Endothelial cell of umbilical vein (primary cell): Measurements from ENCODE around the gene CFI. TPM values are rescaled to one million over a fixed set of nuclear protein-coding genes. Genes with fewer than 3 reads are reported as not detected.

ENCODE experiments used
- BruUV-seq: library from RNA; stranded (reverse); fragments of 400-500 nt; replicated peaks from 2 replicates; lab custom pipeline; 2021; lab: Mats Ljungman, UMichigan
- CTCF ChIA-PET: fragments of 300-600, 350-600 bp; sonication (Branson Sonifier 250); formaldehyde crosslinking; loops from one replicate; lab custom pipeline; 2021; ENCODE audit warnings: antibody characterized with exemption, inconsistent platforms; lab: Charles Lee
- POLR2A ChIA-PET: fragments of 300-600, 350-600 bp; sonication (Branson Sonifier 250); formaldehyde crosslinking; loops from one replicate; lab custom pipeline; 2021; ENCODE audit warnings: antibody characterized with exemption, inconsistent platforms; lab: Charles Lee
- DNase-seq: peaks from one replicate; pipeline ENCODE4 v3.0.0-alpha.2; 2011; ENCODE audit warnings: low read depth, low spot score
- FAIRE-seq: peaks from 2 replicates; lab custom pipeline; 2011; peaks lifted over from hg19 to GRCh38; lab: Jason Lieb, UNC
- H2AFZ ChIP-seq: 2 replicates; pipeline ENCODE4 v1.6.0; 2012; ENCODE audit warnings: low read depth, low read length, control low read depth, inconsistent platforms
- H3K27ac ChIP-seq: 2 replicates; pipeline ENCODE4 v1.5.1; 2011; ENCODE audit warnings: low read depth, mild to moderate bottlenecking, control low read depth, low read length, moderate library complexity; ENCODE audit not compliant: insufficient read depth
- H3K27me3 ChIP-seq, 2 experiments: 2 replicates each; pipeline versions ENCODE4 v1.6.0 to v1.6.1; 2011; ENCODE audit warnings: low read length in 2 of 2, mixed read lengths in 1 of 2; ENCODE audit not compliant: control insufficient read depth in 2 of 2, insufficient read depth in 2 of 2
- H3K36me3 ChIP-seq, 2 experiments: 2 replicates in 1 of 2; 3 replicates in 1 of 2; pipeline ENCODE4 v1.5.1; 2011; ENCODE audit warnings: low read length in 2 of 2, mild to moderate bottlenecking in 1 of 2, moderate library complexity in 1 of 2; ENCODE audit not compliant: control insufficient read depth in 2 of 2, insufficient read depth in 2 of 2; ENCODE audit errors: extremely low read depth in 1 of 2
- H3K4me1 ChIP-seq: 3 replicates; pipeline ENCODE4 v1.5.1; 2011; ENCODE audit warnings: mild to moderate bottlenecking, low read length; ENCODE audit not compliant: control insufficient read depth, insufficient read depth; ENCODE audit errors: extremely low read depth
- H3K4me2 ChIP-seq: 2 replicates; pipeline ENCODE4 v1.6.1; 2011; ENCODE audit warnings: low read length, control low read depth, mixed read lengths; ENCODE audit not compliant: insufficient read depth
- H3K4me3 ChIP-seq, 3 experiments: fragments of 200-600 bp in 1 of 3; sonication (generic), shearing (Covaris generic) in 1 of 3; replicated peaks in 1 of 3; 2 replicates each; pipeline ENCODE4 v1.5.1; 2011 to 2016; ENCODE audit warnings: control low read depth in 3 of 3, low read length in 3 of 3, mild to moderate bottlenecking in 2 of 3, inconsistent platforms in 1 of 3, low read depth in 1 of 3, moderate library complexity in 1 of 3; ENCODE audit not compliant: insufficient read depth in 1 of 3
- H3K79me2 ChIP-seq: 2 replicates; pipeline ENCODE4 v1.6.0; 2012; ENCODE audit warnings: low read length, inconsistent platforms; ENCODE audit not compliant: control insufficient read depth, insufficient read depth
- H3K9ac ChIP-seq: replicated peaks from 2 replicates; pipeline ENCODE3; 2011; ENCODE audit warnings: low read length, control low read depth; ENCODE audit not compliant: insufficient read depth; ENCODE audit errors: extremely low read depth
- H3K9me1 ChIP-seq: replicated peaks from 3 replicates; pipeline ENCODE4 v1.6.0; 2011; ENCODE audit warnings: mild to moderate bottlenecking, low read length; ENCODE audit not compliant: control insufficient read depth, insufficient read depth; ENCODE audit errors: extremely low read depth
- H3K9me3 ChIP-seq: replicated peaks from 2 replicates; pipeline ENCODE4 v1.5.1; 2012; ENCODE audit warnings: low read length, inconsistent platforms; ENCODE audit not compliant: control insufficient read depth, insufficient read depth
- H4K20me1 ChIP-seq: replicated peaks from 2 replicates; pipeline ENCODE3; 2011; ENCODE audit warnings: mild to moderate bottlenecking, low read length; ENCODE audit not compliant: control insufficient read depth, insufficient read depth; ENCODE audit errors: extremely low read depth
- CTCF ChIP-seq, 2 donors: IDR thresholded peaks; 1 replicate in 1 of 2; 2 replicates in 1 of 2; pipeline ENCODE4 v1.5.1; 2011; ENCODE audit warnings: low read length in 2 of 2, mild to moderate bottlenecking in 2 of 2, moderate library complexity in 2 of 2, control low read depth in 1 of 2, inconsistent platforms in 1 of 2, low read depth in 1 of 2; ENCODE audit not compliant: insufficient read depth in 1 of 2; ENCODE audit errors: extremely low read depth in 1 of 2
- EZH2 ChIP-seq: IDR thresholded peaks from 2 replicates; pipeline ENCODE4 v1.6.1; 2012; ENCODE audit warnings: borderline replicate concordance, low read depth, mild to moderate bottlenecking, moderate library complexity, low read length, inconsistent platforms; ENCODE audit not compliant: severe bottlenecking
- GATA2 ChIP-seq: IDR thresholded peaks from 2 replicates; pipeline ENCODE4 v1.7.0; 2011; ENCODE audit warnings: low read depth, mild to moderate bottlenecking, moderate library complexity, mixed read lengths, low read length; ENCODE audit not compliant: insufficient read length, insufficient read depth
- JUN ChIP-seq: IDR thresholded peaks from 2 replicates; pipeline ENCODE4 v1.6.1; 2011; ENCODE audit warnings: borderline replicate concordance, low read depth; ENCODE audit not compliant: insufficient read length, insufficient read depth
- MYC ChIP-seq: IDR thresholded peaks from one replicate; pipeline ENCODE4 v1.6.1; 2011; ENCODE audit warnings: mild to moderate bottlenecking, low read depth, low read length
- POLR2A ChIP-seq: IDR thresholded peaks from 2 replicates; pipeline ENCODE4 v1.6.1; 2012; ENCODE audit warnings: low read depth, mild to moderate bottlenecking, control low read depth, low read length
- POLR2AphosphoS5 ChIP-seq: IDR thresholded peaks from 2 replicates; pipeline ENCODE4 v1.6.1; 2012; ENCODE audit warnings: low read depth, mild to moderate bottlenecking, control low read depth, low read length, moderate library complexity; ENCODE audit not compliant: insufficient read depth
- dilution Hi-C: fragments of 300-500 bp; cut with MboI; formaldehyde crosslinking; loops from one replicate; pipeline ENCODE4 v1.15.0; 2019; ENCODE audit warnings: low sequenced_read_pairs; ENCODE audit not compliant: extremely low pct_ligation_motif_present
- intact Hi-C: fragments of 100-400 bp; cut with micrococcal nuclease; formaldehyde crosslinking; loops from one replicate; pipeline ENCODE4 v1.10.0; 2022
- polyA plus RNA-seq, 4 experiments: library from polyadenylated mRNA; depleted of rRNA in 3 of 4; stranded (reverse) in 3 of 4; unstranded in 1 of 4; fragments of >200 nt; gene quantifications; 2 replicates each; pipeline versions ENCODE4 v1.2.1 to v1.2.3, GENCODE V29; 2011 to 2012; ENCODE audit warnings: missing spikeins in 1 of 4
- total RNA-seq: library from RNA; stranded (reverse); gene quantifications from 2 replicates; pipeline ENCODE4 v1.2.3, GENCODE V29; 2021

The CFI gene
- total and polyA plus RNA-seq, 2 donors (not counting 3 experiments of a cell fraction or from before 2014, with no cell fraction given), result 10.0 to 21.4 TPM

- DNase-seq (no peak), FAIRE-seq (no peak)
- intact Hi-C loops, result no loop called here
- H3K79me2 ChIP-seq, result no peaks in the 10 kb centered on the region
- no peaks in the 10 kb centered on the region for H3K9me1 ChIP-seq
- H2AFZ ChIP-seq, result no peak overlapping the region
- H3K27ac ChIP-seq, result no peak overlapping the region
- dilution Hi-C loops, result no loop called here
- no peaks in the 10 kb centered on the region for H3K4me1 ChIP-seq
- no peak overlapping the region for H3K4me3 ChIP-seq
- H3K9ac ChIP-seq, result no peak overlapping the region
- ChIA-PET CTCF (interaction anchor here (0.7 kb wide), 1 partner anchor 48 kb away, joined by 3 read pairs; no protein-coding TSS in a partner anchor), POLR2A (no interaction called here)
- no TSS peak for BruUV-seq
- H3K9me3 ChIP-seq, result no peaks in the 10 kb centered on the region
- no peak for TF ChIP-seq MYC
- no peak for TF ChIP-seq POLR2A
- no peak for TF ChIP-seq GATA2
- TF ChIP-seq POLR2AphosphoS5, result no peak
- TF ChIP-seq CTCF (IDR thresholded peaks at IDR 0.05; ENCODE audit: extremely low read depth in 1 of 2, insufficient read depth in 1 of 2, low read depth in 1 of 2, low read length in 2 of 2), result no peak
- no peak for TF ChIP-seq JUN
- no peak for TF ChIP-seq EZH2
- H3K4me2 ChIP-seq, result no peak overlapping the region
- no peaks in the 10 kb centered on the region for H4K20me1 ChIP-seq
- no peaks in the 10 kb centered on the region for H3K36me3 ChIP-seq
- no peaks in the 10 kb centered on the region for H3K27me3 ChIP-seq
Measured at GRCh38 chr4:109738104-109738872, 63.5 kb downstream of the CFI start.
